Mammary epithelial cell (primary cell): ENCODE measurements around the gene SVIL.

Source experiments
- EZH2 ChIP-seq: IDR thresholded peaks from 2 replicates; pipeline ENCODE4 v1.6.1; 2012; ENCODE audit warnings: low read length, inconsistent platforms, borderline replicate concordance
- TF ChIP-seq, protein P1 (sequence below), 2 donors: IDR thresholded peaks in 1 of 2; conservative IDR thresholded peaks in 1 of 2; 2 replicates each; pipeline ENCODE4 v1.5.1; 2011 to 2012; ENCODE audit warnings: inconsistent platforms in 2 of 2, low read length in 2 of 2, mild to moderate bottlenecking in 2 of 2, control low read depth in 1 of 2, low read depth in 1 of 2; ENCODE audit not compliant: insufficient read depth in 1 of 2; ENCODE audit errors: extremely low read depth in 1 of 2

- TF ChIP-seq, protein P1, sequence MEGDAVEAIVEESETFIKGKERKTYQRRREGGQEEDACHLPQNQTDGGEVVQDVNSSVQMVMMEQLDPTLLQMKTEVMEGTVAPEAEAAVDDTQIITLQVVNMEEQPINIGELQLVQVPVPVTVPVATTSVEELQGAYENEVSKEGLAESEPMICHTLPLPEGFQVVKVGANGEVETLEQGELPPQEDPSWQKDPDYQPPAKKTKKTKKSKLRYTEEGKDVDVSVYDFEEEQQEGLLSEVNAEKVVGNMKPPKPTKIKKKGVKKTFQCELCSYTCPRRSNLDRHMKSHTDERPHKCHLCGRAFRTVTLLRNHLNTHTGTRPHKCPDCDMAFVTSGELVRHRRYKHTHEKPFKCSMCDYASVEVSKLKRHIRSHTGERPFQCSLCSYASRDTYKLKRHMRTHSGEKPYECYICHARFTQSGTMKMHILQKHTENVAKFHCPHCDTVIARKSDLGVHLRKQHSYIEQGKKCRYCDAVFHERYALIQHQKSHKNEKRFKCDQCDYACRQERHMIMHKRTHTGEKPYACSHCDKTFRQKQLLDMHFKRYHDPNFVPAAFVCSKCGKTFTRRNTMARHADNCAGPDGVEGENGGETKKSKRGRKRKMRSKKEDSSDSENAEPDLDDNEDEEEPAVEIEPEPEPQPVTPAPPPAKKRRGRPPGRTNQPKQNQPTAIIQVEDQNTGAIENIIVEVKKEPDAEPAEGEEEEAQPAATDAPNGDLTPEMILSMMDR (conservative IDR thresholded peaks at IDR 0.05 in 1 of 2, IDR thresholded peaks at IDR 0.05 in 1 of 2; ENCODE audit: extremely low read depth in 1 of 2, insufficient read depth in 1 of 2, low read depth in 1 of 2, low read length in 2 of 2) = no peak
- TF ChIP-seq EZH2 = no peak
Measured at GRCh38 chr10:29635711-29636144, 957 bp upstream of the SVIL start.
